ENCODE measurements around the gene NPTX1.

NPTX1 gene

GRCh38 chr17:80419255-80419654, 57.2 kb downstream of the NPTX1 start:
- no peak for TF ChIP-seq CTCF (IDR thresholded peaks at IDR 0.05)
- Histone ChIP-seq H3K9me3 (no peaks in the 10 kb centered on the region), H3K27ac (no peak overlapping the region), H3K4me3 (no peak overlapping the region), H3K36me3 (peaks cover 0 to 37% (median 11%) of the 10 kb centered on the region in 3 donors), H3K4me1 (peaks cover 4 to 32% (median 19%) of the 10 kb centered on the region in 4 donors), H3K27me3 (no peaks in the 10 kb centered on the region)
- intact Hi-C loops (cut with DNase I; ENCODE audit: low total_unique reads), result no loop called here
- DNase-seq, result no peak

DNA sequence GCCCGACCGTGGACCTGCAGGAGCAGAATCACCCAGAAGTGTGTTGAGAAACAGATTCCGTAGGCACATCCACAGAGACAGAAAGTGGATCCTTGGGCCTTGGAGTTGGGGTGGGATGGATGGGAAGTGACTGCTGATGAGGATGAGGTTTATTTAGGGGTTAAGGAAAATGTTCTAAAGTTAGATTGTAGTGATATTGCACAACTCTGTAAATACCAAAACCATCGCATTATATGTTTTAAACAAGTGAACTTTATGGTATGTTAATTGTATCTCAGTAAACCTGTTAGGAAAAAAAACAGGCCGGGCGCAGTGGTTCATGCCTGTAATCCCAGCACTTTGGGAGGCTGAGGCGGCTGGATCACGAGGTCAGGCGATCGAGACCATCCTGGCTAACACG, 57.8 kb downstream of the NPTX1 start:
- peaks cover 4 to 37% (median 24%) of the 10 kb centered on the region in 4 donors for H3K4me1 ChIP-seq
- no peak overlapping the region for H3K4me3 ChIP-seq
- no peaks in the 10 kb centered on the region for H3K9me3 ChIP-seq
- no peaks in the 10 kb centered on the region for H3K27me3 ChIP-seq
- peaks cover 0 to 37% (median 11%) of the 10 kb centered on the region in 3 donors for H3K36me3 ChIP-seq
- H3K27ac ChIP-seq, result no peak overlapping the region
- no peak for DNase-seq
- intact Hi-C loops (cut with DNase I; ENCODE audit: low total_unique reads), result no loop called here
- no peak for TF ChIP-seq CTCF (IDR thresholded peaks at IDR 0.05)

Measured in tibial artery (tissue), 4 donors.